HG02610 (cell line): ENCODE measurements around the gene DCST2.
"Not testable (repeated sequence)": the region's sequence is repeated elsewhere in the genome, so short reads cannot be mapped to it uniquely, and the experiment has no call there.

Source experiments
- ATAC-seq: cut with Tn5 transposase; IDR thresholded peaks from one replicate; pipeline ENCODE4 v1.9.1; 2021; ENCODE audit warnings: mild to moderate bottlenecking, moderate library complexity; ENCODE audit not compliant: unreplicated experiment

Gene DCST2

DNA sequence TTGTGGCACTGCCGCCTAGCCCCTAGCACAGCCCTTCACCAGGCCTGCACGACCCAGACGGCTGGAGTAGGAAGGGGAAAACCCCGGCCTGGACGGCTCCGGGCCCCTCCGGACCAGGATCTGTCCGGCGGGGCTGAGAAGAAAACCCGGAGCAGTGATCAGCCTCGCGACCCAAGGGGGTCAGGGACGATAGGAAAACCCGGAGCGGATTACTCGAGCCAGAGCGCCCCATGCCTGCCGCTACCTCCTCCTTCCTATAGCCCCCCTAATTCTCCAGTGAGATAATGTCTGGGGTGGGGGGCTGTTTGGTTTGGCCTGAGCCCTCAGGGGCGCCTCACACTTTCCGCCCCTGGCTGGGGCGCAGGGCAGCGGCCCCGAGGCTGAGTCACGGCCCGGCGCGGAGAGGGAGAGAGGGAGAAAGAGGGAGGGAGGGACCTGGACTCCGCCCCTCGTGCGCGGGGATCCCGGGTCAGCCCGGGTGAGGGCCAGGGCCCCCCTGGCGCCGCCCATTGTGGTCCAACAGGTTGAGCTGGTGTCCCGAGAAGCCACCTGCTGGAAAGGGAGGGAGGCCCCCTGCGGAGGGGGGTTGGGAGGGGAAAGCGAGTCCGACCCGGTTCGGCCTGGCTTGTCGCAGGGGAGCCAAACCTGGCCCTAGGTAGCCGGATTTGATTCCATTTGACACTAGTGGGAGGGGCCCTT is 32.7 kb downstream of the DCST2 start:
- ATAC-seq: peak; percentile 43

DNA sequence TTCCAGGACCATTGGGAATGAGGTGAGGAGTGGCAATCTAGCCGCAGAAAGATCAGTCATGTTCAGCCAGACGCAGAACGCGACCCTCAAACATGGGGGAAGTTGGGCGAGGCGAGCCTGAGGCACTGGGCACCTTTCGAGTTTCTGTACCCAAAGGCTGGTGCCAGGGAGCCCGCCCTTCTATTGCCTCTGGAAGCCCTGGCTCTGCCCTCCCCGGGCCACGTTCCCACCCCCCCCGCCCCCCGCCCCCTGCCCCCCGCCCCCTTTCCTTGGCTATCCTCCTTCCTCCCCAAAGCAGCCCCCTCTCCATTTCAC is 33.2 kb downstream of the DCST2 start:
- no peak for ATAC-seq

DNA sequence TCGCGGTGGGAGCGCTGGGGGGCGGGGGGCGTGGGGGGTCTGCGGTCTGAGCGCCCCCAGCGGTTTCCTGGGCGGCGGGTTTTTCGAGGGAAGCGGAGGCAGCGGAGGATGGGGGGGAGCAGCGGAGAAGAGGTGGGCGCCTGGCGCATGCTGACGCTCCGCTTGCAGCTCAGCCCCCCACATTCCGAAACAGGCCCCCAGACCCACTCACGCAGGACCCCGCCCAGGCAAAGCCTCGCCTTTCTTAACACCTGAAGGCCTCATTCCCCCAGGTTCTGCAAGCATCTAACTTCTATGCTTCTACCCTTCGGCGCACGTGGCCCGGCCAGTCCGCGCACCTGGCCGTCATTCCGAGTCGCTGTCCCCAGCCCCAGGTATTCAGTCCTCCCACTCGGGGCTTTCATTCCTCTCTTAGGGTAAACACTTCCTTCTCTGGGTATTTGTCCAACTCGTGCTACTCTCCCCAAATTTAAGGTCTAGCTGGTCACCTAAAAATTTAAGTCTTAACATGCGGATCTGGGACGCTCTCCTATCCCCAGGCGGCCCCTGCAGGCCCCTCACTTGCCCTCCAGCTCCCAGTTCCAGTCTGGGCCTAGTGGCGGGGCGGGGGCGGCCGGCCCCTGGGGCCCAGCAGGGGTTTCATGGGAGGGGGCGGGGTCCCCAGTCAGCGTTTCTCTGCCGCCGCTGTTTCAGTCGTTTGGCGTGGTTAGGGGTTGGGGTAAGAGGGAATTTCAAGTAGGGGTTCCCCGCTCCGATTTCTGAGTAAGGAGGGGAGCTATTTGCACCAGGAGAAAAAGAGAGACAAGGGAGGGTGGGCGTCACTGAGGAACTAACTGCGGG is 33.8 kb downstream of the DCST2 start:
- no peak for ATAC-seq

DNA sequence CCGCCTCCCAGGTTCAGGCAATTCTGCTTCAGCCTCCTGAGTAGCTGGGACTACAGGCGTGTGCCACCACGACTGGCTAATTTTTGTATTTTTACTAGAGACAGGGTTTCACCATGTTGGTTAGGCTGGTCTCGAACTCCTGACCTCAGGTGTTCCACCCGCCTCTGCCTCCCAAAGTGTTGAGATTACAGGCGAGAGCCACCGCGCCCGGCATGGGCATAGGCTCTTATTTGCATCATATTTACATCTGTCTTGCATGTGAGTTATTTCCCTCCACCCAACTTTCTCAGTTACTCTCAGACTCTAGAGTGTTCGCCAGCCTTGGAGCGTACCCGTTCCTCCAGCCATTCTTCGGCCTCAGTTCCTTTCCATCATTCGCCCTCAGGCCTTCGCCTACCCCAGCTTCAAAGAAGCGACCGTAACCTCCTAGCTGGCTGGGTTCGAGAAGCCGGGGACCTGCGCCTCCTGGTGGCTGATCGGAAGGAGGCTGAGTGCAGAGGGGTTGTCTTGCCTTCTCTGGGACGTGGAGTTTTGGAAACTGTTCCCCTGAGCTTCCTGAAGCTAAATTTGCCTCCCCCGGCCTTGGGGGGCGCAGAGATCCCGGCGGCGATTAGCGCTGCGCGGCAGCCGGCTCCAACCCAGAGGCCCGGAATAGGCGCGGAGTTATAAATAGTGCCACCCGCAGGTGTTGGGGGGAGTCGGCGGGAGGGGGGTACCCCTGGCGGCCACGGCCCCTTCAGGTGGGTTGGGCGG is 34.6 kb downstream of the DCST2 start:
- ATAC-seq: no peak

DNA sequence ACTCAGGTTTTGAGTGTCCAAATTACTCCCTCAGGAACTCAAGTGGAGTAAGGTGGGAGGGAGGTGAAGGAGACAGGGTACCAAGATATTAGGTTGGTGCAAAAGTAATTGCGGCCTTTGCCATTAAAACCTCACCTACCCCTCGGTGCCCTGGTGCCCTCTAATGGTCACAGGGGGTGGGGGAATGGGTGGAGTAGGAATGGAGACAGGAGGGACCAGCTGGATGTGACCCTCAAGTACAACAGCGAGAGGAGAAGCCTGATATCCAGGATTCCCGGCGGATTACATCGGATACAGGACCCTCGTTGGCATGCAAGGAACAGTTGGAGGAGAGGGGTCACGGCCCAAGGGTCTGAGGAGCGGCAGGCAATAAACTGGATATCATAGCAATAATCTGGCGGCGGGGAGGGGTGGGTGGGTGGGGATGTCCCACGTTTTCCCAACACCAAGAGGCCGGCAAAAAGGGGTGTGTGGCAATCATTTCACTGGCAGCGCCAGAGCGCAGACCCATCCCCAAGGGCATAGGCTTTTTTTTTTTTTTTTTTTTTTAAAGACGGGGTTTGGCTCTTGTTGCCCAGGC is 35.3 kb downstream of the DCST2 start:
- no peak for ATAC-seq

DNA sequence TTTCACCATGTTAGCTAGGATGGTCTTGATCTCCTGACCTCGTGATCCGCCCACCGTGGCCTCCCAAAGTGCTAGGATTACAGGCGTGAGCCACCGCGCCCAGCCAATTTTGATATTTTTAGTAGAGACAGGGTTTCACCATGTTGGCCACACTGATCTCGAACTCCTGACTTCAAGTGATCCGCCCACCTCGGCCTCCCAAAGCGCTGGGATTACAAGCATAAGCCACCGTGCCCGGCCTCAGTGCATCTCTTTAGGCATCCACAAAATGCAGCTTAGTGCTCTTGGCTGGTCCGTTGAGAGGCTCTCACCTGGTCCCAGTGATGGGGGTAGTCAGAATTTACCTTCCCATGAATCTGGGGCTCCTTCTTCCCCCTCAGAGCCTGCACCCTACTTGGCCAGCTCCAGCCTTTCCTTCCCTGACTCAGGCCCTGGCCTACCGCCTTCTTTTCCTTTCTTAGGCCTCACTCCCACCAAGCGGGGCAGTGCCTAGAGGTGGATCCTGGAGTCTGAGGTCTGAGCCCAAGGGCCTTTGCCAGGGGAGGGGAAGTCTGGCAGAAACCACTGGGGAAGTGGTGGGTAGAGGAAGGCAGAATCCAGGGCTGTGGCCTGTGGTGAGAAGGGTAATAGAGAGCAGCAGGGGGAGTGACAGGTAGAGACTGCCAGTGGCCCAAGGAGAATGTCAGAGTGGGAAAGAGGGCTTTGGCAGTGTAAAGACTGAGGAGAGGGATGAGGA is 36.4 kb downstream of the DCST2 start:
- ATAC-seq: no peak

DNA sequence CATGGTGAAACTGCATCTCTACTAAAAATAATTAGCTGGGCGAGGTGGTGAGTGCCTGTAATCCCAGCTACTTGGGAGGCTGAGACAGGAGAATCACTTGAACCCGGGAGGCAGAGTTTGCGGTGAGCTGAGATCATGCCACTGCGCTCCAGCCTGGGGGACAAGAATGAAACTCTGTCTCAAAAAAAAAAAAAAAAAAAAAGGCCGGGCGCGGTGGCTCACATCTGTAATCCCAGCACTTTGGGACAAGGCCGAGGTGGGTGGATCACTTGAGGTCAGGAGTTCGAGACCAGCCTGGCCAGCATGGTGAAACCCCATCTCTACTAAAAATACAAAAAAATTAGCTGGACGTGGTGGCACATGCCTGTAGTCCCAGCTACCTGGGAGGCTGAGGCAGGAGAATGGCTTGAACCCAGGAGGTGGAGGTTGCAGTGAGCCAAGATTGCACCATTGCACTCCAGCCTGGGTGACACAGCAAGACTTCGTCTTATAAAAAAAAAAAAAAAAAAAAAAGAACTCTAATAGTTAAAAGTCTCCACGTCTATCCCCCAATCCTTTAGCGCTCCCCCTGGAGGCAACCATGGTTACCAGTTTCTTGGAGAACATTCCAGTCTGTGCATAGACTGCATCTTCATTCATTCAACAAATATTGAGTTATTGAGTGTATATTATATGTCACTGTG is 38.1 kb downstream of the DCST2 start:
- ATAC-seq: not testable (repeated sequence)

DNA sequence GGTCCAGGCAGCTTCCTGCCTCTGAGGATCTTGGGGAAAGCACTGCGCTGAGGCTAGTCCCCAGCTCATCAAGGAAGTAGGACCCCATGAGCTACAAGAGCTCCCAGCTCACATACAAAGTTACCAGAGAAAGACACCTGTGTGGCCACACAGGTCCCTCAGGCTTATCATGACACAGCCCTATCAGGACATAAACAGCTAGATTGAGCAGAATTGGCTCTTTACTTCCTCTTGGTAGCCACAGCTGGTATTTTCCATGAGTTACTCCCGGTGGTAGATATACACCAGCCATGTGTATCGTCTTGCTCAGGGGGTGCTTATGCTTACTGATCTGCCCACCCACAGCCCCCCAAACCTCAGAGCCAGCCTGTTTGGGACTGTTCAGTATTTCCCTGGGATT is 39.0 kb downstream of the DCST2 start:
- ATAC-seq: no peak

DNA sequence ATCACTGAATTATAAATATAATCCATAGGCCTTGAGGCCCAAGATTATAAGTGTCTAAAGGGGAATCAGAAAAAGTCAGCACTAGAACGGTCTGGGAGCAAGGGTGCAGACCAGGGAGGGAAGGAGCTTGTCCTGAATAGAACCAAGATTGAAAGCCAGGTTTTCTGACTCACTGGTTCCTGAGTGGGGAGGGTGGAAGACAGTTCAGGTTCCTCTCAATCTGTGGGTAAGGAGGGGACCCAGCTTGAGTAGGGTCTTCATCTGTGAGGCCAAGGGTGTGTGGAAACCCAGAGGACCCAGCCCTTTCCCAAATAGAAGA is 39.4 kb downstream of the DCST2 start:
- no peak for ATAC-seq

DNA sequence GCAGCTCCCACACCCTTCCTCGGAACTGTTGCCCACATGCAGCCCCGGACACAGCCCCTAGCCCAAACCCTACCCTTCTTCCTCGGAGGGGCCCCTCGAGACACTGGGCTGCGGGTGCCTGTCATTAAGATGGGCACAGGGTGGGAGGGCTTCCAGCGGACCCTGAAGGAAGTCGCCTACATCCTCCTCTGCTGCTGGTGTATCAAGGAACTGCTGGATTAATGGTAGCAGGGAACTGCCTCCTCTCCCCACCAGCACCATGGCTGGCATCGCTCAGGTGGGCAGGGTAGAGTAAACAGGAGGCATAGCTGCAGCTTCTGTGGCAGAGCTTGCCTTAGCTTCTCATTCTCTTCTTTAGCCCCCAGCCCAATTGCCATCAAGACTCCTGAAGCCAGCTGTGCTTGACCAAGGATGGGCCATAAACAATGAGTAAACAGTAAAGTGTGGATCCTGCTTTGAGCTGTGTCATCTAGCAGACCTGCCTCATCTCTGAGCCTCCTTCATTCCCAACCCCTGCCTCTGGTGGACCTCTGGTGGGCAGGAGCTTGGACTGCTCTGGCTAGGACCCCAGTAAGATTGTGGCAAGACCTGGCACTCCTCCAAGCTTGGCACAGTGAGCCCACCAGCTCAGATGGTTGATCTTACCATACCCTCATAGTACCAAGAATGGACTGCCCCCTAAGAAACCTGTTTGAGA is 39.9 kb downstream of the DCST2 start, which contains the start of gene LENEP:
TSS of gene LENEP (plus strand) at position 15 of the 697 bp plus-strand sequence. CDS start at position 37, 22 bp downstream.
- ATAC-seq: no peak

DNA sequence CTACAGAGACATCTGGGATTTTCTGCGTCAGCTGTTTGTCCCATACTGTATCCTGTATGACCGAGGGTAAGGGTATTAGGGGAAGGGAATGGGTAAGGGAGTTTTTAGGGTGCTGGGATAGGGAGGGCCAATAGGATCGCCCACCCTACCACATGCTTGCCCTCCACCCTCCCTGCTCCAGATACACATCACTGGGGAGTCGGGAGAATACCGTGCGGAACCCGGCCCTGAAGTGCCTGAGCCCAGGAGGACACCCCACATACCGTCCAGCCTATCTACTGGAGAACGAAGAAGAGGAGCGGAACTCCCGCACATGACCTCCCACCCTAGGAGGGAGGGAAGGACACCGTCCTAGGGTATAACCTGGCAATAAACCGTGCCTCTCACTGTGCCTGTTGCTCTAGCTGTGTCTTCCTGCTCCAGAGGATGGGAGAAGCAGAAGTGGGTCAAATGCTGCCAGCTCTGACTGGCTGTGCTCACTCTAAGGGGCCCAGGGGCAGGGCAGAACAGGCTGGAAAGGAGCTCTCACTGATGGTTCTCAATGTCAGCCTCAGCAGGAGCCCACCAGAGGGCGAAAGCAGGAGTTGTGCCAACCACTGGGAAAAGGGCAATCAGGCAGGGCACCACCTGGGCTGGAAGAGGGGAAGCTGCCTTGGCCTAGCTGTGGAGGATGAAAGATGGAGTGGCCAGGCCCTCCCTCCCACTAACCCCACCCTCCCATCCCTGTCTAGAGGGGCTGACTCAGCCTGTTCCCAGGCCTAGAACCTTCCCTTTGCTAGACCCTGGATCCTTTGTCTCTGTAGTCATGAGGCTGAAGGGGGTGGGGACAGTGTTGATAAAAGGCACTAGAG is 40.6 kb downstream of the DCST2 start:
- no peak for ATAC-seq

DNA sequence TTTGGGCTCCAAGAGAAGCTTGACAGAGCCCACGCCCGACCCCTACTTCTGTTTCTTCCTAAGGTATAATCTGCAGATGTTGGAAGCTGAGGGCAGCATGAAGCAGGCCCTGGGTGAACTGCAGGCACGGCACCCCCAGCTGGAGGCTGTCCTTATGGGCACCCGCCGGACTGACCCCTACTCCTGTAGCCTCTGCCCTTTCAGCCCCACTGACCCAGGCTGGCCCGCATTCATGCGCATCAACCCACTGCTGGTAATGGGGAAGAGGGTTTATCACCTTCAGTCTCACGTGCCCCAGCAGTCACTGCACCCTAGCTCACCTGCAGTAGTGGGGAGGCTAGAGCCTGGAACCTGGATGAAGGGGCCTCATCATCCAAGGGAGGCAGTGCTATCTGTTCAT is 43.3 kb downstream of the DCST2 start:
- no peak for ATAC-seq

DNA sequence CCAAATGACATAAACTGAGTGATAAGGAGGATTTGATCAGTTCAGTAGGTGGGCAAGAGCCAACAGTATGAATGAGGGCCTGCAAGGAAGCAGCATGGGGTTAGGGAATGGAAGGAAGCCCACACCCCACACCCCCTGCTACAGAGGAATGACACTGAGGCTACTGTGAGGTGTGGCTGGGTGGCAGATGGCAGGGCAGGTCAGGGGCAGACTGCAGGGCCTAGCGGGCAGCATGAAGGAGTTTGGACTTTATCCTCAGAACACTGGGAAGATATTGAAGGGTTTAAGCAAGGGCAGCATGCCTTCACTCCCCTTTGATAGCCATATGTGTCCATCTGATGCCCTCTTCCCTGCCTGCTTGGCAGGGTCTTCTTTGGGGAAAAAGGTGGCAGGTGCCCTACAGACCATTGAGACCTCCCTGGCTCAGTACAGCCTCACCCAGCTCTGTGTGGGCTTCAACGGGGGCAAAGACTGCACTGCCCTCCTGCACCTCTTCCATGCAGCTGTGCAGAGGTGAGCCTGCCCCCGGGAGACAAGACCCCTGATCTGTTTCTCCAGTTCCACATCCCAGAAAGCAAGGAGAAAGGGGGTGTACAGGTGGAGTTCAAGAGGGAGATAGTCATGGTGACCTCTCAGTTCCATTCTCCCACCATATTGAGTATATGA is 44.3 kb downstream of the DCST2 start:
- no peak for ATAC-seq

DNA sequence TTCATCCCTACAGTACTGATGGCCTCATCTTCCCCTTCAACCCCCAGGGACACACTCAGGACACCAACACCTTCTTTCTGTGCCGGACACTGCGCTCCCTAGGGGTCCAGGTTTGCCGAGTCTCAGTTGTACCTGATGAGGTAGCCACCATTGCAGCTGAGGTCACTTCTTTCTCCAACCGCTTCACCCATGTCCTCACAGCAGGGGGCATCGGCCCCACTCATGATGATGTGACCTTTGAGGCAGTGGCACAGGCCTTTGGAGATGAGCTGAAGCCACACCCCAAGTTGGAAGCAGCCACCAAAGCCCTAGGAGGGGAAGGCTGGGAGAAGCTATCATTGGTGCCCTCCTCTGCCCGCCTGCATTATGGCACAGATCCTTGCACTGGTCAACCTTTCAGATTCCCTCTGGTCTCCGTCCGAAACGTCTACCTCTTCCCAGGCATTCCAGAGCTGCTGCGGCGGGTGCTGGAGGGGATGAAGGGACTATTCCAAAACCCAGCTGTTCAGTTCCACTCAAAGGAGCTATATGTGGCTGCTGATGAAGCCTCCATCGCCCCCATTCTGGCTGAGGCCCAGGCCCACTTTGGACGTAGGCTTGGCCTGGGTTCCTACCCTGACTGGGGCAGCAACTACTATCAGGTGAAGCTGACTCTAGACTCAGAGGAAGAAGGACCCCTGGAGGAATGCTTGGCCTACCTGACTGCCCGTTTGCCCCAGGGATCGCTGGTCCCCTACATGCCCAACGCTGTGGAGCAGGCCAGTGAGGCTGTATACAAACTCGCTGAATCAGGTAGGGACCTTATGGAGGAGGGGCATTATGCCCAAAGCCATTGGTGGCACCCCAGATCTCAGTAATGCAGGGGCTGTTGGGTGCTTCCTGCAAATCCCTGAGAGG is 45.3 kb downstream of the DCST2 start:
- no peak for ATAC-seq

DNA sequence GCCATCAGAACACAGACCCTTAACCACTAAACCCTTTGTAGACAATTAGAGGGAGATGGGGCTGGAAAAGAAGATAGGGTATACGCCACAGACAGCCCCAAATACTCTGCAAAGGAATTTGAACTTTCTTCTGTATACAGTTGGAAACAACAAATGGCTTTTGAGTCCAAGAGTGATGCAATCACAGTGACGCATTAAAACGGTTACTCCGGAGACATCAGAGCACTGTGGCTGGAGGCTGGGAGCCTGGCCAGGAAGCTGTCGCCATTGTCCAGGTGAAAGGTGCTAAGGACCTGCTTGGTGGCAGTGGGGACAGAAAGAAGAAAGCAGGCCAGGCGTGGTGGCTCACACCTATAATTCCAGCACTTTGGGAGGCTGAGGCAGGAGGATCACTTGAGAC is 46.3 kb downstream of the DCST2 start:
- no peak for ATAC-seq

DNA sequence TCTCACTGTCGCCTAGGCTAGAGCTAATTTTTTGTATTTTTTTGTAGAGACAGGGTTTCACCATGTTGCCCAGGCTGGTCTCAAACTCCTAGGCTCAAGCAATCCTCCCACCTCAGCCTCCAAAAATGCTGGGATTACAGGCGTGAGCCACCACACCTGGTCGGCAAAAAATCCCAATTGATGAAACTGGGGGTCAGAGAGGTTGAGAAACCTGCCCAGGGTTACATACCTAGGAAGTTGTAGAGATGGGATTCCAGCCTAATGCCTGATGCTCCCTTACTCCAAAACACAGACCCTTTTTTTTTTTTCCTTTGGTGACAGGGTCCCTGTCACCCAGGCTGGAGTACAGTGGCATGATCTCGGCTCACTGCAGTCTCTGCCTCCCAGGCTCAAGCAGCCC is 46.8 kb downstream of the DCST2 start:
- ATAC-seq: not testable (repeated sequence)

DNA sequence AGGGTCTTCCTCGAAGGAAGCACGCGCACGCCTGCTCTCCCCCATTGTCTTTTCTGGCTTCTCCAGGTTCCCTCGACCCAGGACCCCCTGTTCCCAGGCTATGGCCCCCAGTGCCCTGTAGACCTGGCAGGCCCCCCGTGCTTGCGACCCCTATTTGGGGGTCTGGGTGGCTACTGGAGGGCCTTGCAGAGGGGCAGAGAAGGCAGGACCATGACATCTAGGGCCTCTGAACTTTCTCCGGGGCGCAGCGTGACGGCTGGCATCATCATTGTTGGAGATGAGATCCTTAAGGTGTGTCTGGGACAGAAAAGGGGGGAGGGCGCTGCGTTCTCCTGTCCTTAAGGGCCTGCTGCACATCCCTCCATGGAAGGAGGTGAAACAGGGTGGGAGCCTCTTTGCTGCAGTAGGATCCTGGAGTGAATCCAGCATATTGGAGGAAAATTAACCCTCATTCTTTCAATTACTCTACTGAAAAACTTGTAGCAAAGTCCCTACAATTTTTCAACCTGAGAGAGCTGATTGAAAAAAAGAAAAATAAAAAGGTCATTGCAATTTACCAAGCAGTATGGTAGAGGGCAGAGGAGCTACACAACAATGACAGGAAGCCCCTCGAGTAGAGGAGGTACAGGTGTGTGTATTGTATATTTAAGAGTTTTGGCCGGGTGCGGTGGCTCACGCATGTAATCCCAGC is 49.7 kb downstream of the DCST2 start:
- no peak for ATAC-seq
